ENCODE results near the gene TMEM54. TPM values are rescaled to one million over a fixed set of nuclear protein-coding genes. Genes with fewer than 3 reads are reported as not detected.

Gene TMEM54
- total RNA-seq, 1 donor from 2014 or later: 0.49 TPM

GRCh38 chr1:32891241-32891570 is 10.0 kb downstream of the TMEM54 start:
- no peak for DNase-seq (ENCODE audit: low spot score)
- Mint-ChIP-seq H3K4me1 (ENCODE audit: unreplicated experiment) (peaks cover 8% of the 10 kb centered on the region), H3K27me3 (ENCODE audit: unreplicated experiment) (peaks cover 20% of the 10 kb centered on the region), H3K4me3 (ENCODE audit: unreplicated experiment) (no peak overlapping the region), H3K27ac (ENCODE audit: unreplicated experiment) (no peak overlapping the region), H3K9me3 (ENCODE audit: unreplicated experiment) (no peaks in the 10 kb centered on the region), H3K36me3 (ENCODE audit: low read depth, unreplicated experiment) (peaks cover 8% of the 10 kb centered on the region)
- TF ChIP-seq, protein P1, sequence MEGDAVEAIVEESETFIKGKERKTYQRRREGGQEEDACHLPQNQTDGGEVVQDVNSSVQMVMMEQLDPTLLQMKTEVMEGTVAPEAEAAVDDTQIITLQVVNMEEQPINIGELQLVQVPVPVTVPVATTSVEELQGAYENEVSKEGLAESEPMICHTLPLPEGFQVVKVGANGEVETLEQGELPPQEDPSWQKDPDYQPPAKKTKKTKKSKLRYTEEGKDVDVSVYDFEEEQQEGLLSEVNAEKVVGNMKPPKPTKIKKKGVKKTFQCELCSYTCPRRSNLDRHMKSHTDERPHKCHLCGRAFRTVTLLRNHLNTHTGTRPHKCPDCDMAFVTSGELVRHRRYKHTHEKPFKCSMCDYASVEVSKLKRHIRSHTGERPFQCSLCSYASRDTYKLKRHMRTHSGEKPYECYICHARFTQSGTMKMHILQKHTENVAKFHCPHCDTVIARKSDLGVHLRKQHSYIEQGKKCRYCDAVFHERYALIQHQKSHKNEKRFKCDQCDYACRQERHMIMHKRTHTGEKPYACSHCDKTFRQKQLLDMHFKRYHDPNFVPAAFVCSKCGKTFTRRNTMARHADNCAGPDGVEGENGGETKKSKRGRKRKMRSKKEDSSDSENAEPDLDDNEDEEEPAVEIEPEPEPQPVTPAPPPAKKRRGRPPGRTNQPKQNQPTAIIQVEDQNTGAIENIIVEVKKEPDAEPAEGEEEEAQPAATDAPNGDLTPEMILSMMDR (IDR thresholded peaks at IDR 0.05; ENCODE audit: unreplicated experiment): no peak

DNA sequence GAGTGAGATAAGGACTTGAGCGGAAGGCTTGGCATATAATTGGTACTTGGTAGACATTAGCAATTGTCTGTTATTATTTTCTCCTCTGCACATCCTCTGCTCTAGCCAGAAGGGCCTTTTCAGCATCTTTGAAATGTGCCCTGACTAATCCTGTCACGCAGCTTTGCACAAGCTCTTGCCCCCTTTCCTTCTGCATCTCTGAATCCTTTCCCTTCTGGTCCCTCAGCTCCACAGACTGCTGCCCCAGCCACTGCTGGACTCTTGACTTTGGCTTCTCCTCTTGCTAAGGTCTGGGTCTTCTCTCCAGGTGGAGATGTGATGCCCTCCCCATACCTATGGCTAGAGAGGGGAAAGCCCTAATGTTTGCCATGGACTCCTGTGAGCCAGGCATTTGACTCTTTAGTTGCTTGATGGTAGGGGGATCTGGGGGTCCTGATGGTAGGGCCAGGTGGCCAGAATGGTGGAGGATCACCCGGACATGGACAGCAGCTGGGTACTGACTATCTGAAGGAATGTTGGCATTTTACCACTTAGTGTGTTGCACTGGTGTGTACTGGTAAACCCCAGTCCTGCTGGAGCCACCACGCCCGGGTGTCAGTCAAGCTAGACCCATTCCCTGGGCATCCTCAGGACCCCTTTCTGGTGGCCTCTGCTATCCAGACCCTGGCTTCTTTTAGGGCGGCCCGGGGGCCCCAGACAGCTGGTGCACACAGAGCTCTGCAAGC is 10.5 kb downstream of the TMEM54 start:
- no peak overlapping the region for H3K4me3 Mint-ChIP-seq (ENCODE audit: unreplicated experiment)
- peaks cover 8% of the 10 kb centered on the region for H3K4me1 Mint-ChIP-seq (ENCODE audit: unreplicated experiment)
- TF ChIP-seq, protein P1 (IDR thresholded peaks at IDR 0.05; ENCODE audit: unreplicated experiment): no peak
- no peak for DNase-seq (ENCODE audit: low spot score)
- no peaks in the 10 kb centered on the region for H3K9me3 Mint-ChIP-seq (ENCODE audit: unreplicated experiment)
- H3K27ac Mint-ChIP-seq (ENCODE audit: unreplicated experiment): no peak overlapping the region
- H3K27me3 Mint-ChIP-seq (ENCODE audit: unreplicated experiment): peaks cover 20% of the 10 kb centered on the region
- peaks cover 8% of the 10 kb centered on the region for H3K36me3 Mint-ChIP-seq (ENCODE audit: low read depth, unreplicated experiment)

- Mint-ChIP-seq H3K36me3 (ENCODE audit: low read depth, unreplicated experiment) (peaks cover 8% of the 10 kb centered on the region), H3K27ac (ENCODE audit: unreplicated experiment) (no peak overlapping the region), H3K9me3 (ENCODE audit: unreplicated experiment) (no peaks in the 10 kb centered on the region), H3K27me3 (ENCODE audit: unreplicated experiment) (peaks cover 20% of the 10 kb centered on the region), H3K4me3 (ENCODE audit: unreplicated experiment) (no peak overlapping the region), H3K4me1 (ENCODE audit: unreplicated experiment) (peaks cover 8% of the 10 kb centered on the region)
- TF ChIP-seq, protein P1 (IDR thresholded peaks at IDR 0.05; ENCODE audit: unreplicated experiment): no peak
- no peak for DNase-seq (ENCODE audit: low spot score)
Measured at GRCh38 chr1:32889731-32890278, 11.4 kb downstream of the TMEM54 start.

- peaks cover 8% of the 10 kb centered on the region for H3K4me1 Mint-ChIP-seq (ENCODE audit: unreplicated experiment)
- no peak overlapping the region for H3K4me3 Mint-ChIP-seq (ENCODE audit: unreplicated experiment)
- peaks cover 20% of the 10 kb centered on the region for H3K27me3 Mint-ChIP-seq (ENCODE audit: unreplicated experiment)
- no peak for DNase-seq (ENCODE audit: low spot score)
- no peak overlapping the region for H3K27ac Mint-ChIP-seq (ENCODE audit: unreplicated experiment)
- TF ChIP-seq, protein P1 (IDR thresholded peaks at IDR 0.05; ENCODE audit: unreplicated experiment): no peak
- no peaks in the 10 kb centered on the region for H3K9me3 Mint-ChIP-seq (ENCODE audit: unreplicated experiment)
- H3K36me3 Mint-ChIP-seq (ENCODE audit: low read depth, unreplicated experiment): peaks cover 8% of the 10 kb centered on the region
Measured at GRCh38 chr1:32888677-32889420, 12.3 kb downstream of the TMEM54 start.

GRCh38 chr1:32888134-32888533 is 13.1 kb downstream of the TMEM54 start:
- Mint-ChIP-seq H3K27ac (ENCODE audit: unreplicated experiment) (peak overlapping the region; percentile 32), H3K4me3 (ENCODE audit: unreplicated experiment) (peak overlapping the region; percentile 4), H3K4me1 (ENCODE audit: unreplicated experiment) (peaks cover 8% of the 10 kb centered on the region), H3K36me3 (ENCODE audit: low read depth, unreplicated experiment) (peaks cover 8% of the 10 kb centered on the region), H3K9me3 (ENCODE audit: unreplicated experiment) (no peaks in the 10 kb centered on the region), H3K27me3 (ENCODE audit: unreplicated experiment) (peaks cover 20% of the 10 kb centered on the region)
- no peak for DNase-seq (ENCODE audit: low spot score)
- TF ChIP-seq, protein P1 (IDR thresholded peaks at IDR 0.05; ENCODE audit: unreplicated experiment): no peak

Measured in endothelial cell (in vitro differentiated cells).